HEK293 (cell line): ENCODE measurements around the gene OR2AE1.
"Not testable (repeated sequence)": the region's sequence is repeated elsewhere in the genome, so short reads cannot be mapped to it uniquely, and the experiment has no call there.

ENCODE experiments used
- CTCF ChIA-PET: fragments of 350-600 bp; formaldehyde crosslinking; extraction: SDS; loops from one replicate; lab custom pipeline; 2021; ENCODE audit warnings: antibody characterized with exemption; lab: Yijun Ruan, JAX
- POLR2A ChIA-PET: fragments of 300-600 bp; formaldehyde crosslinking; extraction: SDS; loops from one replicate; lab custom pipeline; 2020; ENCODE audit warnings: antibody characterized with exemption, inconsistent platforms; lab: Yijun Ruan, JAX
- H3K27ac ChIP-seq: fragments of 200-500 bp; sonication (Bioruptor generic); 2 replicates; pipeline ENCODE4 v1.5.1; 2014; ENCODE audit warnings: low read depth, low read length, control low read depth, inconsistent platforms; ENCODE audit errors: extremely low read depth
- H3K36me3 ChIP-seq, 2 experiments: fragments of 200-500 bp in 1 of 2; sonication (Bioruptor generic) in 1 of 2; 1 replicate in 1 of 2; 2 replicates in 1 of 2; pipeline ENCODE4 v1.5.1; 2014 to 2017; ENCODE audit warnings: inconsistent platforms in 2 of 2, low read length in 2 of 2; ENCODE audit not compliant: control insufficient read depth in 2 of 2, insufficient read depth in 1 of 2
- H3K4me1 ChIP-seq: fragments of 200-500 bp; sonication (Bioruptor generic); 2 replicates; pipeline ENCODE4 v1.5.1; 2014; ENCODE audit warnings: mild to moderate bottlenecking, low read length, inconsistent platforms; ENCODE audit not compliant: control insufficient read depth, insufficient read depth
- H3K4me3 ChIP-seq: 2 replicates; pipeline ENCODE4 v1.5.1; 2011; ENCODE audit warnings: low read depth, mild to moderate bottlenecking, control low read depth, low read length, moderate library complexity
- H3K9me3 ChIP-seq: fragments of 200-500 bp; sonication (Bioruptor generic); 2 replicates; pipeline ENCODE4 v1.5.1; 2014; ENCODE audit warnings: low read depth, low read length, inconsistent platforms; ENCODE audit not compliant: control insufficient read depth, insufficient read depth
- EGR2 ChIP-seq: fragments of 450-650 bp; formaldehyde crosslinking; IDR thresholded peaks from 2 replicates; pipeline ENCODE4 v1.5.1; 2016; ENCODE audit warnings: low read depth, missing biosample characterization, missing genetic modification characterization
- KLF10 ChIP-seq: fragments of 450-650 bp; IDR thresholded peaks from 2 replicates; pipeline ENCODE4 v1.5.1; 2018; ENCODE audit warnings: missing biosample characterization, mild to moderate bottlenecking, missing genetic modification characterization
- MZF1 ChIP-seq: fragments of 450-650 bp; formaldehyde crosslinking; IDR thresholded peaks from 2 replicates; pipeline ENCODE4 v1.5.1; 2017; ENCODE audit warnings: missing biosample characterization, missing genetic modification characterization, borderline replicate concordance
- SETDB1 ChIP-seq: IDR thresholded peaks from one replicate; pipeline ENCODE4 v1.6.1; 2017; ENCODE audit warnings: mild to moderate bottlenecking, low read length, moderate library complexity, mixed read lengths; ENCODE audit not compliant: insufficient read length
- YY2 ChIP-seq: fragments of 450-650 bp; formaldehyde crosslinking; IDR thresholded peaks from 2 replicates; pipeline ENCODE4 v1.5.1; 2016; ENCODE audit warnings: missing biosample characterization, missing genetic modification characterization
- ZBTB21 ChIP-seq: fragments of 450-650 bp; formaldehyde crosslinking; IDR thresholded peaks from 2 replicates; pipeline ENCODE4 v1.5.1; 2017; ENCODE audit warnings: missing biosample characterization, missing genetic modification characterization
- ZBTB8A ChIP-seq: fragments of 450-650 bp; formaldehyde crosslinking; IDR thresholded peaks from 2 replicates; pipeline ENCODE4 v1.5.1; 2016; ENCODE audit warnings: missing biosample characterization, missing genetic modification characterization
- ZNF10 ChIP-seq: fragments of 450-650 bp; formaldehyde crosslinking; IDR thresholded peaks from 2 replicates; pipeline ENCODE4 v1.5.1; 2017; ENCODE audit warnings: missing biosample characterization, missing genetic modification characterization
- ZNF140 ChIP-seq: fragments of 450-650 bp; formaldehyde crosslinking; IDR thresholded peaks from 2 replicates; pipeline ENCODE4 v1.5.1; 2016; ENCODE audit warnings: missing biosample characterization, missing genetic modification characterization
- ZNF146 ChIP-seq: fragments of 450-650 bp; formaldehyde crosslinking; IDR thresholded peaks from 2 replicates; pipeline ENCODE4 v1.5.1; 2016; ENCODE audit warnings: missing biosample characterization, missing genetic modification characterization
- ZNF223 ChIP-seq: fragments of 450-650 bp; formaldehyde crosslinking; IDR thresholded peaks from 2 replicates; pipeline ENCODE4 v1.5.1; 2016; ENCODE audit warnings: missing biosample characterization, missing genetic modification characterization
- ZNF416 ChIP-seq: fragments of 450-650 bp; formaldehyde crosslinking; IDR thresholded peaks from 2 replicates; pipeline ENCODE4 v1.5.1; 2016; ENCODE audit warnings: missing biosample characterization, missing genetic modification characterization
- ZNF433 ChIP-seq: fragments of 450-650 bp; formaldehyde crosslinking; IDR thresholded peaks from 2 replicates; pipeline ENCODE4 v1.5.1; 2016; ENCODE audit warnings: missing biosample characterization, missing genetic modification characterization, low read depth
- ZNF610 ChIP-seq: fragments of 450-650 bp; formaldehyde crosslinking; IDR thresholded peaks from 2 replicates; pipeline ENCODE4 v1.5.1; 2016; ENCODE audit warnings: missing biosample characterization, missing genetic modification characterization, borderline replicate concordance
- ZNF654 ChIP-seq: fragments of 450-650 bp; formaldehyde crosslinking; IDR thresholded peaks from 2 replicates; pipeline ENCODE4 v1.5.1; 2016; ENCODE audit warnings: low read depth, missing biosample characterization, missing genetic modification characterization
- ZNF701 ChIP-seq: fragments of 450-650 bp; formaldehyde crosslinking; IDR thresholded peaks from 2 replicates; pipeline ENCODE4 v1.5.1; 2016; ENCODE audit warnings: missing biosample characterization, missing genetic modification characterization
- TF ChIP-seq, protein P1 (sequence below): fragments of 450-650 bp; formaldehyde crosslinking; IDR thresholded peaks from 2 replicates; pipeline ENCODE4 v1.5.1; 2017; ENCODE audit warnings: missing biosample characterization, missing genetic modification characterization
- TF ChIP-seq, protein P2 (sequence below): fragments of 450-650 bp; formaldehyde crosslinking; IDR thresholded peaks from 2 replicates; pipeline ENCODE4 v1.5.1; 2017; ENCODE audit warnings: missing biosample characterization, missing genetic modification characterization
- TF ChIP-seq, protein P3 (sequence below): fragments of 450-650 bp; formaldehyde crosslinking; IDR thresholded peaks from 2 replicates; pipeline ENCODE4 v1.5.1; 2016; ENCODE audit warnings: missing biosample characterization, missing genetic modification characterization
- TF ChIP-seq, protein P4 (sequence below): fragments of 450-650 bp; formaldehyde crosslinking; IDR thresholded peaks from 2 replicates; pipeline ENCODE4 v1.5.1; 2016; ENCODE audit warnings: missing biosample characterization, missing genetic modification characterization
- TF ChIP-seq, protein P5 (sequence below): fragments of 450-650 bp; formaldehyde crosslinking; IDR thresholded peaks from 2 replicates; pipeline ENCODE4 v1.5.0; 2017; ENCODE audit warnings: missing biosample characterization, missing genetic modification characterization, borderline replicate concordance

Gene OR2AE1

DNA sequence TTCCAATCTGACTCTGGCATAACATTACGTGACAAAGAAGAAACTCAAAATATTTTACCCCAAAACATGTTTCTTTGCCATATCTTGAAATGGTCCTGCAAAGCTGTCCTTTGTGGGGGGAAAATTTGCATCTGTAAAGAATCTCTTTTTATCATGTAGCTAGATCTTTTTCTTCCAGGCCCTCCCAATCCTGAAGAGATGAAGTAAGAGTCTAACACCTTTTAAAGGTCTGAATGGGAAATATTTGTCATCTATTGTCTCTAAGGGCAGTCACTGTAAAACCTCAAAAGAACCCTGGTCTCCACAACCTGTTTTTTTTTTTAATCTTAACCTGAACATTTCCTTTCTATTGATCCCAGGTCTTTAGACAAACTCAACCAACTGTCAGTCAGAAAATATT, 8.6 kb downstream of the OR2AE1 start (continued):
- TF ChIP-seq, protein P1, sequence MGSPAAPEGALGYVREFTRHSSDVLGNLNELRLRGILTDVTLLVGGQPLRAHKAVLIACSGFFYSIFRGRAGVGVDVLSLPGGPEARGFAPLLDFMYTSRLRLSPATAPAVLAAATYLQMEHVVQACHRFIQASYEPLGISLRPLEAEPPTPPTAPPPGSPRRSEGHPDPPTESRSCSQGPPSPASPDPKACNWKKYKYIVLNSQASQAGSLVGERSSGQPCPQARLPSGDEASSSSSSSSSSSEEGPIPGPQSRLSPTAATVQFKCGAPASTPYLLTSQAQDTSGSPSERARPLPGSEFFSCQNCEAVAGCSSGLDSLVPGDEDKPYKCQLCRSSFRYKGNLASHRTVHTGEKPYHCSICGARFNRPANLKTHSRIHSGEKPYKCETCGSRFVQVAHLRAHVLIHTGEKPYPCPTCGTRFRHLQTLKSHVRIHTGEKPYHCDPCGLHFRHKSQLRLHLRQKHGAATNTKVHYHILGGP = no peak
- TF ChIP-seq, protein P2, sequence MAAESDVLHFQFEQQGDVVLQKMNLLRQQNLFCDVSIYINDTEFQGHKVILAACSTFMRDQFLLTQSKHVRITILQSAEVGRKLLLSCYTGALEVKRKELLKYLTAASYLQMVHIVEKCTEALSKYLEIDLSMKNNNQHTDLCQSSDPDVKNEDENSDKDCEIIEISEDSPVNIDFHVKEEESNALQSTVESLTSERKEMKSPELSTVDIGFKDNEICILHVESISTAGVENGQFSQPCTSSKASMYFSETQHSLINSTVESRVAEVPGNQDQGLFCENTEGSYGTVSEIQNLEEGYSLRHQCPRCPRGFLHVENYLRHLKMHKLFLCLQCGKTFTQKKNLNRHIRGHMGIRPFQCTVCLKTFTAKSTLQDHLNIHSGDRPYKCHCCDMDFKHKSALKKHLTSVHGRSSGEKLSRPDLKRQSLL = no peak
- TF ChIP-seq ZNF701 (no peak), ZNF610 (tag by site-specific recombination) (no peak), YY2 (no peak)

DNA sequence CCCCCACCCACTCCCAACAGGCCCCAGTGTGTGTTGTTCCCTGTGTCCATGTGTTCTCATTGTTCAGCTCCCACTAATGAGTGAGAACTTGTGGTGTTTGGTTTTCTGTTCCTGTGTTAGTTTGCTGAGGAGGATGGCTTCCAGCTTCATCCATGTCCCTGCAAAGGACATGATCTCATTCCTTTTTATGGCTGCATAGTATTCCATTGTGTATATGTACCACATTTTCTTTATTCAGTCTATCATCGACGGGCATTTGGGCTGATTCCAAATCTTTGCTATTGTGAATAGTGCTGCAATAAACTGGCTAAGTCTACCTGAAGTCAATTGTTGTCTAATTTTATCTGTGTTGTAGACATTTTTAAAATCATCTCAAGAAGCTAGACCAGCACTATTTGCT, 9.4 kb downstream of the OR2AE1 start:
- POLR2A ChIA-PET = not testable (repeated sequence)
- TF ChIP-seq, protein P3, sequence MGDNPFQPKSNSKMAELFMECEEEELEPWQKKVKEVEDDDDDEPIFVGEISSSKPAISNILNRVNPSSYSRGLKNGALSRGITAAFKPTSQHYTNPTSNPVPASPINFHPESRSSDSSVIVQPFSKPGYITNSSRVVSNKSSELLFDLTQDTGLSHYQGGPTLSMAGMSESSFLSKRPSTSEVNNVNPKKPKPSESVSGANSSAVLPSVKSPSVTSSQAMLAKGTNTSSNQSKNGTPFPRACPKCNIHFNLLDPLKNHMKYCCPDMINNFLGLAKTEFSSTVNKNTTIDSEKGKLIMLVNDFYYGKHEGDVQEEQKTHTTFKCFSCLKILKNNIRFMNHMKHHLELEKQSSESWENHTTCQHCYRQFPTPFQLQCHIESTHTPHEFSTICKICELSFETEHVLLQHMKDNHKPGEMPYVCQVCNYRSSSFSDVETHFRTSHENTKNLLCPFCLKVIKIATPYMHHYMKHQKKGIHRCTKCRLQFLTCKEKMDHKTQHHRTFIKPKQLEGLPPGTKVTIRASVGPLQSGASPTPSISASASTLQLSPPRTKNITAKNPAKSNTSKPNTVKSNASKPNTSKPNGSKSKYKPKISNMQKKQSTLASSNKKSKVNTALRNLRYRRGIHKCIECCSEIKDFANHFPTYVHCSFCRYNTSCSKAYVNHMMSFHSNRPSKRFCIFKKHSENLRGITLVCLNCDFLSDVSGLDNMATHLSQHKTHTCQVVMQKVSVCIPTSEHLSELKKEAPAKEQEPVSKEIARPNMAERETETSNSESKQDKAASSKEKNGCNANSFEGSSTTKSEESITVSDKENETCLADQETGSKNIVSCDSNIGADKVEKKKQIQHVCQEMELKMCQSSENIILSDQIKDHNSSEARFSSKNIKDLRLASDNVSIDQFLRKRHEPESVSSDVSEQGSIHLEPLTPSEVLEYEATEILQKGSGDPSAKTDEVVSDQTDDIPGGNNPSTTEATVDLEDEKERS (tag by site-specific recombination) = 0 out of 2 replicates have a peak, but pooled peaks have one; percentile 43
- TF ChIP-seq ZNF146 (tag by site-specific recombination) = peak; percentile 79
- TF ChIP-seq, all 188 proteins: peak for 2; not testable (repeated sequence) for 186
- H3K4me1 ChIP-seq, H3K9me3 ChIP-seq, H3K27ac ChIP-seq, H3K4me3 ChIP-seq, H3K36me3 ChIP-seq, CTCF ChIA-PET: not testable (repeated sequence)

DNA sequence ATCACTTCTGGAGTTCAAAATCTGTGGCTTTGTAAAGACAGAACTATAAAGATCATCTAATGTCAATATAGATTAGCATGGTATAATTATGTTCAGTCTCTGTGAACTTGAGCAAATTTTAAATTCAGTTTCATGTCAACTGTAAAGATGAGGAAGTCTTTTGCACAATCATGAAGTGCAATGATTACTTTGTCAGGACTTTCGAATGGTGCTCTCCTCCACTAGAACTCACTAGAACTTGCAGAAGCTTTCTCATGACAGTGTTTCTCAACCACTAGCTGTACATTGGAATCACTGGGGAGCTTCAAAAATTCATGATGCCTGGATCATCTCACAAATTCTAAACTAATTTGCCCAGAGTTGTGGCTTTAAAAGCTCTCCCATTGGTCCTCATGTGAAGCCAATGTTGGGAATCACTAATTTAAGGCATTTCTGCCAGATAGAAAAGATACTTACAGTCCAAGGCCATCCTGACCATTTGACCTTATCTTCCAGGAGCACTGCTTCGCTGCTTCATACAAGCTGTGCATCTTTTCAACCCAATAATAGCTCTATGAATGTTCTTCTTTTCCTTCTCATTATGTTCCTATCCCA, 12.9 kb downstream of the OR2AE1 start:
- Histone ChIP-seq H3K36me3 (no peaks in the 10 kb centered on the region), H3K9me3 (no peaks in the 10 kb centered on the region), H3K4me3 (no peak overlapping the region), H3K27ac (no peak overlapping the region), H3K4me1 (no peaks in the 10 kb centered on the region)
- ChIA-PET CTCF (interaction anchor here (0.5 to 1.0 kb wide), 2 partner anchors 23 to 576 kb away, joined by 3 read pairs; no protein-coding TSS in a partner anchor), POLR2A (no interaction called here)
- TF ChIP-seq ZNF416 (tag by site-specific recombination) (no peak), ZNF140 (tag by site-specific recombination) (no peak), ZNF10 (tag by site-specific recombination) (no peak), ZNF654 (tag by site-specific recombination) (no peak), SETDB1 (no peak), MZF1 (tag by site-specific recombination) (no peak), ZBTB21 (tag by site-specific recombination) (no peak), ZNF433 (no peak), KLF10 (tag by site-specific recombination) (no peak), EGR2 (tag by site-specific recombination) (no peak), ZBTB8A (tag by site-specific recombination) (no peak), ZNF223 (no peak)
- TF ChIP-seq, protein P4, sequence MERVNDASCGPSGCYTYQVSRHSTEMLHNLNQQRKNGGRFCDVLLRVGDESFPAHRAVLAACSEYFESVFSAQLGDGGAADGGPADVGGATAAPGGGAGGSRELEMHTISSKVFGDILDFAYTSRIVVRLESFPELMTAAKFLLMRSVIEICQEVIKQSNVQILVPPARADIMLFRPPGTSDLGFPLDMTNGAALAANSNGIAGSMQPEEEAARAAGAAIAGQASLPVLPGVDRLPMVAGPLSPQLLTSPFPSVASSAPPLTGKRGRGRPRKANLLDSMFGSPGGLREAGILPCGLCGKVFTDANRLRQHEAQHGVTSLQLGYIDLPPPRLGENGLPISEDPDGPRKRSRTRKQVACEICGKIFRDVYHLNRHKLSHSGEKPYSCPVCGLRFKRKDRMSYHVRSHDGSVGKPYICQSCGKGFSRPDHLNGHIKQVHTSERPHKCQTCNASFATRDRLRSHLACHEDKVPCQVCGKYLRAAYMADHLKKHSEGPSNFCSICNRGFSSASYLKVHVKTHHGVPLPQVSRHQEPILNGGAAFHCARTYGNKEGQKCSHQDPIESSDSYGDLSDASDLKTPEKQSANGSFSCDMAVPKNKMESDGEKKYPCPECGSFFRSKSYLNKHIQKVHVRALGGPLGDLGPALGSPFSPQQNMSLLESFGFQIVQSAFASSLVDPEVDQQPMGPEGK (tag by site-specific recombination) = no peak
- TF ChIP-seq, protein P5, sequence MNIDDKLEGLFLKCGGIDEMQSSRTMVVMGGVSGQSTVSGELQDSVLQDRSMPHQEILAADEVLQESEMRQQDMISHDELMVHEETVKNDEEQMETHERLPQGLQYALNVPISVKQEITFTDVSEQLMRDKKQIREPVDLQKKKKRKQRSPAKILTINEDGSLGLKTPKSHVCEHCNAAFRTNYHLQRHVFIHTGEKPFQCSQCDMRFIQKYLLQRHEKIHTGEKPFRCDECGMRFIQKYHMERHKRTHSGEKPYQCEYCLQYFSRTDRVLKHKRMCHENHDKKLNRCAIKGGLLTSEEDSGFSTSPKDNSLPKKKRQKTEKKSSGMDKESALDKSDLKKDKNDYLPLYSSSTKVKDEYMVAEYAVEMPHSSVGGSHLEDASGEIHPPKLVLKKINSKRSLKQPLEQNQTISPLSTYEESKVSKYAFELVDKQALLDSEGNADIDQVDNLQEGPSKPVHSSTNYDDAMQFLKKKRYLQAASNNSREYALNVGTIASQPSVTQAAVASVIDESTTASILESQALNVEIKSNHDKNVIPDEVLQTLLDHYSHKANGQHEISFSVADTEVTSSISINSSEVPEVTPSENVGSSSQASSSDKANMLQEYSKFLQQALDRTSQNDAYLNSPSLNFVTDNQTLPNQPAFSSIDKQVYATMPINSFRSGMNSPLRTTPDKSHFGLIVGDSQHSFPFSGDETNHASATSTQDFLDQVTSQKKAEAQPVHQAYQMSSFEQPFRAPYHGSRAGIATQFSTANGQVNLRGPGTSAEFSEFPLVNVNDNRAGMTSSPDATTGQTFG = no peak
